ENCODE data around the gene SMYD3. TPM values are rescaled to one million over a fixed set of nuclear protein-coding genes. Genes with fewer than 3 reads are reported as not detected.

SMYD3 gene
- total and polyA plus RNA-seq, 2 of the 13 experiments (the other 11 are each of a cell fraction or from before 2014, with no cell fraction given), result 27.7 to 35.8 TPM

DNA sequence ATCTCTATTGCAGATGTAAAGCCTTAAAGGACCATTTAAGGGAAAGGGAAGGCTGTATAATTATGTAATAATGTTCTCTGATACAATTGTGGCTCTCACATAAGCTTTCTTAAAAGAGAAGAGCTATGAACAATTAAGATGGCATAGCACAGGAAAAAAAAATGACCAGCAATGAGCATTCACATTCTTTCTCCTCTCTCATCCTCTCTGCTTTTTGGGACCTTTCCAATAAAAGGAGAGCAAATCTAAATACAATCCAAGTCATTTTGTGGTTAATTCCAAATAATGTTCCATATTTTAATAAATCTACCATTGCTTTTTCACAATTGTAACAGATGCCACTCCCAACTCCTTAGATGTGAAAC, 23.5 kb downstream of the SMYD3 start (continued):
- no peak for TF ChIP-seq ZNF703 (CRISPR knock-in tag; IDR thresholded peaks at IDR 0.05; ENCODE audit: borderline replicate concordance)

GRCh38 chr1:246482805-246483568, 24.1 kb downstream of the SMYD3 start:
- Histone ChIP-seq H3K27me3 (ENCODE audit: control insufficient read depth in 1 of 2, insufficient read depth in 2 of 2, low read length in 2 of 2) (no peaks in the 10 kb centered on the region), H3K4me2 (ENCODE audit: low read depth, low read length) (no peak overlapping the region), H4K20me1 (ENCODE audit: insufficient read depth, low read length) (no peaks in the 10 kb centered on the region), H2AFZ (ENCODE audit: low read length) (no peak overlapping the region), H3K9ac (ENCODE audit: insufficient read depth, low read depth, low read length) (no peak overlapping the region), H3K4me3 (replicated peaks in 1 of 3; ENCODE audit: insufficient read depth in 1 of 3, low read depth in 2 of 3, low read length in 3 of 3) (no peak overlapping the region), H3K27ac (ENCODE audit: extremely low read length, insufficient read depth, low read length) (no peak overlapping the region), H3K4me1 (ENCODE audit: insufficient read depth, low read length) (no peaks in the 10 kb centered on the region), H3K9me3 (ENCODE audit: low read length) (no peaks in the 10 kb centered on the region), H3K79me2 (ENCODE audit: insufficient read depth, low read length) (peaks cover 4% of the 10 kb centered on the region), H3K36me3 (replicated peaks in 1 of 2; ENCODE audit: control insufficient read depth in 1 of 2, insufficient read depth in 2 of 2, low read length in 2 of 2) (no peaks in the 10 kb centered on the region)
- no peak for ATAC-seq
- 70% methylated on average over 4 of the region's 4 CpGs for WGBS (ENCODE audit: low lambda C conversion rate)
- TF ChIP-seq, protein P1, sequence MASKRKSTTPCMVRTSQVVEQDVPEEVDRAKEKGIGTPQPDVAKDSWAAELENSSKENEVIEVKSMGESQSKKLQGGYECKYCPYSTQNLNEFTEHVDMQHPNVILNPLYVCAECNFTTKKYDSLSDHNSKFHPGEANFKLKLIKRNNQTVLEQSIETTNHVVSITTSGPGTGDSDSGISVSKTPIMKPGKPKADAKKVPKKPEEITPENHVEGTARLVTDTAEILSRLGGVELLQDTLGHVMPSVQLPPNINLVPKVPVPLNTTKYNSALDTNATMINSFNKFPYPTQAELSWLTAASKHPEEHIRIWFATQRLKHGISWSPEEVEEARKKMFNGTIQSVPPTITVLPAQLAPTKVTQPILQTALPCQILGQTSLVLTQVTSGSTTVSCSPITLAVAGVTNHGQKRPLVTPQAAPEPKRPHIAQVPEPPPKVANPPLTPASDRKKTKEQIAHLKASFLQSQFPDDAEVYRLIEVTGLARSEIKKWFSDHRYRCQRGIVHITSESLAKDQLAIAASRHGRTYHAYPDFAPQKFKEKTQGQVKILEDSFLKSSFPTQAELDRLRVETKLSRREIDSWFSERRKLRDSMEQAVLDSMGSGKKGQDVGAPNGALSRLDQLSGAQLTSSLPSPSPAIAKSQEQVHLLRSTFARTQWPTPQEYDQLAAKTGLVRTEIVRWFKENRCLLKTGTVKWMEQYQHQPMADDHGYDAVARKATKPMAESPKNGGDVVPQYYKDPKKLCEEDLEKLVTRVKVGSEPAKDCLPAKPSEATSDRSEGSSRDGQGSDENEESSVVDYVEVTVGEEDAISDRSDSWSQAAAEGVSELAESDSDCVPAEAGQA (IDR thresholded peaks at IDR 0.05; ENCODE audit: low read depth), result no peak
- TF ChIP-seq, protein P1 (CRISPR knock-in tag; IDR thresholded peaks at IDR 0.05; ENCODE audit: borderline replicate concordance), result no peak
- TF ChIP-seq TIGD3 (CRISPR knock-in tag; IDR thresholded peaks at IDR 0.05; ENCODE audit: borderline replicate concordance) (no peak), ZNF292 (CRISPR knock-in tag; IDR thresholded peaks at IDR 0.05; ENCODE audit: borderline replicate concordance, low read depth) (no peak), TP53 (CRISPR knock-in tag; conservative IDR thresholded peaks at IDR 0.05) (no peak), ZEB1 (IDR thresholded peaks at IDR 0.05; ENCODE audit: insufficient replicate concordance, low read depth) (no peak), BRD4 (CRISPR knock-in tag; IDR thresholded peaks at IDR 0.05) (no peak), ZNF282 (IDR thresholded peaks at IDR 0.05; ENCODE audit: partially characterized antibody) (no peak), ZNF205 (CRISPR knock-in tag; IDR thresholded peaks at IDR 0.05) (no peak)
- TF ChIP-seq, protein P2, sequence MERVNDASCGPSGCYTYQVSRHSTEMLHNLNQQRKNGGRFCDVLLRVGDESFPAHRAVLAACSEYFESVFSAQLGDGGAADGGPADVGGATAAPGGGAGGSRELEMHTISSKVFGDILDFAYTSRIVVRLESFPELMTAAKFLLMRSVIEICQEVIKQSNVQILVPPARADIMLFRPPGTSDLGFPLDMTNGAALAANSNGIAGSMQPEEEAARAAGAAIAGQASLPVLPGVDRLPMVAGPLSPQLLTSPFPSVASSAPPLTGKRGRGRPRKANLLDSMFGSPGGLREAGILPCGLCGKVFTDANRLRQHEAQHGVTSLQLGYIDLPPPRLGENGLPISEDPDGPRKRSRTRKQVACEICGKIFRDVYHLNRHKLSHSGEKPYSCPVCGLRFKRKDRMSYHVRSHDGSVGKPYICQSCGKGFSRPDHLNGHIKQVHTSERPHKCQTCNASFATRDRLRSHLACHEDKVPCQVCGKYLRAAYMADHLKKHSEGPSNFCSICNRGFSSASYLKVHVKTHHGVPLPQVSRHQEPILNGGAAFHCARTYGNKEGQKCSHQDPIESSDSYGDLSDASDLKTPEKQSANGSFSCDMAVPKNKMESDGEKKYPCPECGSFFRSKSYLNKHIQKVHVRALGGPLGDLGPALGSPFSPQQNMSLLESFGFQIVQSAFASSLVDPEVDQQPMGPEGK (CRISPR knock-in tag; IDR thresholded peaks at IDR 0.05), result no peak
- ChIA-PET CTCF (ENCODE audit: low intra/inter-chr PET ratio, low total read pairs) (no interaction called here), POLR2A (no interaction called here)
- in situ Hi-C loops (cut with HindIII; ENCODE audit: extremely low pct_ligation_motif_present, low pct_unique_long_range_greater_than_20kb), result loop anchor here (25.0 kb wide), 1 partner anchor 1321 kb away; the partner anchor contains the start of gene KIF26B
- DNase-seq (ENCODE audit: low spot score), result no peak
- no TSS peak for BruUV-seq (replicated peaks)
- no peak for FAIRE-seq
- intact Hi-C loops (cut with micrococcal nuclease; ENCODE audit: unreplicated experiment), result no loop called here
